Measurements from ENCODE around the gene CTNNBIP1. TPM values are rescaled to one million over a fixed set of nuclear protein-coding genes. Genes with fewer than 3 reads are reported as not detected.

CTNNBIP1 gene
- total RNA-seq, 1 experiment from 2014 or later, result 44.4 TPM

- no peaks in the 10 kb centered on the region for H3K27me3 Mint-ChIP-seq (ENCODE audit: low read depth)
Observed at GRCh38 chr1:9875636-9876000, 34.5 kb downstream of the CTNNBIP1 start.

More at GRCh38 chr1:9875636-9876000, 34.5 kb downstream of the CTNNBIP1 start:
- Histone ChIP-seq H3K4ac (ENCODE audit: low read depth, low read length) (no peak overlapping the region), H2BK20ac (ENCODE audit: low read depth, low read length, poor library complexity, severe bottlenecking) (no peak overlapping the region), H3K4me2 (ENCODE audit: insufficient read depth, insufficient read length, low read length) (peak overlapping the region; percentile 15), H4K20me1 (ENCODE audit: control insufficient read depth, insufficient read depth, insufficient read length) (no peaks in the 10 kb centered on the region), H3K18ac (ENCODE audit: insufficient read length, low read depth, low read length) (no peak overlapping the region), H3K79me2 (ENCODE audit: insufficient read depth, low read length) (no peaks in the 10 kb centered on the region), H3K56ac (ENCODE audit: insufficient read length, low read depth, low read length) (no peak overlapping the region), H2BK120ac (ENCODE audit: low read depth, low read length, poor library complexity, severe bottlenecking) (no peak overlapping the region), H4K8ac (replicated peaks; ENCODE audit: insufficient read length, low read depth, low read length) (no peak overlapping the region), H2BK15ac (ENCODE audit: low read depth, low read length) (no peak overlapping the region), H2BK5ac (ENCODE audit: insufficient read length, low read length) (no peak overlapping the region), H3K4me1 (ENCODE audit: insufficient read depth, low read length) (peaks cover 4% of the 10 kb centered on the region; the same call in 1 of the 2 replicates), H3K23me2 (ENCODE audit: insufficient read length, low read depth, low read length, poor library complexity, severe bottlenecking) (no peaks in the 10 kb centered on the region), H2BK12ac (ENCODE audit: insufficient read length, low read depth, low read length) (no peak overlapping the region), H3K9me3 (ENCODE audit: control insufficient read depth, low read depth, low read length) (no peaks in the 10 kb centered on the region), H3K9ac (ENCODE audit: extremely low read depth, insufficient read length, low read length) (no peak overlapping the region), H3K14ac (ENCODE audit: insufficient read depth, low read length) (no peak overlapping the region), H3T11ph (ENCODE audit: low read length) (no peak overlapping the region), H3K27ac (ENCODE audit: insufficient read length, low read depth, low read length) (no peak overlapping the region), H4K91ac (ENCODE audit: insufficient read length, low read depth, low read length) (no peak overlapping the region), H2AK5ac (ENCODE audit: insufficient read length, low read length) (no peak overlapping the region), H3K79me1 (ENCODE audit: insufficient read depth, low read depth, low read length, poor library complexity, severe bottlenecking) (no peaks in the 10 kb centered on the region), H3K23ac (ENCODE audit: insufficient read length, low read depth, low read length) (no peak overlapping the region), H4K5ac (ENCODE audit: insufficient read length, low read depth, low read length) (no peak overlapping the region), H3K27me3 (ENCODE audit: insufficient read depth, low read length) (no peaks in the 10 kb centered on the region), H2AFZ (ENCODE audit: low read length) (no peak overlapping the region)
- H3K27ac Mint-ChIP-seq, result peak overlapping the region in 2 of 3 experiments; percentile 34 to 82; a peak in 4 of 7 replicates
- H3K36me3 Mint-ChIP-seq (ENCODE audit: insufficient read depth in 1 of 3, low read depth in 3 of 3), result no peaks in the 10 kb centered on the region
- no peaks in the 10 kb centered on the region for H3K9me3 Mint-ChIP-seq
- no CpG with 5 or more reads among the region's 6 CpGs for WGBS (ENCODE audit: extremely low coverage, insufficient read length, low lambda C conversion rate)
- TF ChIP-seq, protein P1, sequence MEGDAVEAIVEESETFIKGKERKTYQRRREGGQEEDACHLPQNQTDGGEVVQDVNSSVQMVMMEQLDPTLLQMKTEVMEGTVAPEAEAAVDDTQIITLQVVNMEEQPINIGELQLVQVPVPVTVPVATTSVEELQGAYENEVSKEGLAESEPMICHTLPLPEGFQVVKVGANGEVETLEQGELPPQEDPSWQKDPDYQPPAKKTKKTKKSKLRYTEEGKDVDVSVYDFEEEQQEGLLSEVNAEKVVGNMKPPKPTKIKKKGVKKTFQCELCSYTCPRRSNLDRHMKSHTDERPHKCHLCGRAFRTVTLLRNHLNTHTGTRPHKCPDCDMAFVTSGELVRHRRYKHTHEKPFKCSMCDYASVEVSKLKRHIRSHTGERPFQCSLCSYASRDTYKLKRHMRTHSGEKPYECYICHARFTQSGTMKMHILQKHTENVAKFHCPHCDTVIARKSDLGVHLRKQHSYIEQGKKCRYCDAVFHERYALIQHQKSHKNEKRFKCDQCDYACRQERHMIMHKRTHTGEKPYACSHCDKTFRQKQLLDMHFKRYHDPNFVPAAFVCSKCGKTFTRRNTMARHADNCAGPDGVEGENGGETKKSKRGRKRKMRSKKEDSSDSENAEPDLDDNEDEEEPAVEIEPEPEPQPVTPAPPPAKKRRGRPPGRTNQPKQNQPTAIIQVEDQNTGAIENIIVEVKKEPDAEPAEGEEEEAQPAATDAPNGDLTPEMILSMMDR (conservative IDR thresholded peaks at IDR 0.05), result no peak
- H3K4me3 Mint-ChIP-seq, result peak overlapping the region; percentile 8 to 47; a peak in 2 of 5 replicates
- no peak for DNase-seq
- peaks cover 11 to 14% of the 10 kb centered on the region in 2 experiments for H3K4me1 Mint-ChIP-seq
